GM15510 (cell line): ENCODE results near the gene EHBP1.

ENCODE experiments used
- POLR2A ChIP-seq: IDR thresholded peaks from 3 replicates; pipeline ENCODE4 v1.6.1; 2011; ENCODE audit warnings: borderline replicate concordance; ENCODE audit not compliant: insufficient read length; ENCODE audit errors: extremely low read depth

Gene EHBP1

DNA sequence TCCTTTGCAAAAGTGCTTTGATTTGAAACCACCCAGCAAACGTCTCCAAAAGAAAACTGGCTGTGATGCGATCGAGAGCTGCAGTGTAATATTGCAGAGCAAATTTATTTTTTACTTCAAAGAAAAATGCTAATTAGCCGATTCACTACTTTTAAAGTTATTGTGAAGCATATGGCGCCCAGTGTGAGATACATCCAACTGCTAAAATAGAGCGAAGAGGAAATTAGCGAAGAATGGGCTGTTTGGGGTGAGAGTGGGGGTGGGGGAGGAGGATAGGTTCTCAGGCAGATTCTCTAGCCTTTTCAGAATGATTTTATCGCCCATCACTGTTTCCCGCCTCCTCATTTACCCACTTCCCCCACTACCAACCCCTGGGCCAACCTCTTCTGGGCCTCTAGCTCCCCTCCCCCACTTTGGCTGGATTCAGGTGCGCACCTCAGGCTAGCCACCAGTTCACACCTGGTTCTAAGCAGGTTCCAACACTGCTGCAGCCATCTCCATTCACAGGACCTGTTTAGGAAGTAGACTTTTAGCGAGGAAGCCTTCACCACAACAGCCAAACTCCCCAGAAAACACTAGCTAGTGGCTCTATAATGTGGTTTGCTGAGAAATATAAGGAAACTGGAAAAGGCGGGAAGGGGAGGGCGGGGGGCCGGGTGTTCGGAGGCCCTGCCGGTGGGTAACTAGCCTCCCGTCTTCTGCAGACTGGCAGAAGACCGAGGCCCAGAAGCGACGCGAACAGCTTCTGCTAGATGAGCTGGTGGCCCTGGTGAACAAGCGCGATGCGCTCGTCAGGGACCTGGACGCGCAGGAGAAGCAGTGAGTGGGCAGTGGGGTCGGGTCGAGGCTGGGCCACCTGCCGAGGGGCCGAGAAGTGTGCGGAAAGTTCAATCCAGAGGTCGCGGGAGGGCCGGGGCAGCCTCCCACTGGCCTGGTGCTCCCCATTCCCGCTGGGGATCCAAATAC, 339.1 kb downstream of the EHBP1 start:
- TF ChIP-seq POLR2A, result no peak

DNA sequence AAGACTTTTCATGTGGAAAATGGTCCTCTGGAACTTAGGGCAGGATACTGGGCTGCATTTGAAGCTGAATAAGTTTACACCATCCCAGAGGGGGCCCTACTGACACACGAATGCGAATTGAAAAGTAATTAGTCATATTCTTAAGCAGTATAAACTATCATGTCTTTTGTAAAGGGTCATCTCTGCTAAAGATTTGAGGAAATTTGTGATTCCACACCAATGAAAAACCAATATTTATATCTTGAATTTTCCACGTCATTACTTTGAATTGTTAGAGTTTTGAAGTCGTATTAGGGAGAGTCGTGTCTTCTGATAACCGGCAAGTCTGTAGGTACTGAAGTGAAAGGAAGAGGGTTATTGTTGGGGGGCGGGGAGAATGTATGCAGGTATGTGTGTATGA, 341.0 kb downstream of the EHBP1 start:
- TF ChIP-seq POLR2A, result no peak

DNA sequence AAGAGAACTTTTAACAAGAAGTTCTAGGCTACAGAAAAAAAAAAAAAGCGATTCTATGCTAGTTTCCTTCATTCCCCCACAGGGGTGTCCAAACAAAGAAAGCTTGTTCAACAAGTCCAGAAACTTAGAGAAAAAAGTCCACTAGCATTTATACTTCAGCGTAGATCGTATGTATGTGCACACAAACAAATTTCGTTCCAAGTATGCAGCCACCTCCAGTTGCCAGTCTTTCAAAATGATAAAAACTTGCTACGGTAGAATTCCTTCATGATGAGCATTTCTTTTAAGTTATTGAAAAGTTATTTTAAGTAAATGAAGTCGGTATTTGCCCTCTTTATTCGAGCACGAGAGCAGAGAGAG, 341.4 kb downstream of the EHBP1 start:
- no peak for TF ChIP-seq POLR2A

DNA sequence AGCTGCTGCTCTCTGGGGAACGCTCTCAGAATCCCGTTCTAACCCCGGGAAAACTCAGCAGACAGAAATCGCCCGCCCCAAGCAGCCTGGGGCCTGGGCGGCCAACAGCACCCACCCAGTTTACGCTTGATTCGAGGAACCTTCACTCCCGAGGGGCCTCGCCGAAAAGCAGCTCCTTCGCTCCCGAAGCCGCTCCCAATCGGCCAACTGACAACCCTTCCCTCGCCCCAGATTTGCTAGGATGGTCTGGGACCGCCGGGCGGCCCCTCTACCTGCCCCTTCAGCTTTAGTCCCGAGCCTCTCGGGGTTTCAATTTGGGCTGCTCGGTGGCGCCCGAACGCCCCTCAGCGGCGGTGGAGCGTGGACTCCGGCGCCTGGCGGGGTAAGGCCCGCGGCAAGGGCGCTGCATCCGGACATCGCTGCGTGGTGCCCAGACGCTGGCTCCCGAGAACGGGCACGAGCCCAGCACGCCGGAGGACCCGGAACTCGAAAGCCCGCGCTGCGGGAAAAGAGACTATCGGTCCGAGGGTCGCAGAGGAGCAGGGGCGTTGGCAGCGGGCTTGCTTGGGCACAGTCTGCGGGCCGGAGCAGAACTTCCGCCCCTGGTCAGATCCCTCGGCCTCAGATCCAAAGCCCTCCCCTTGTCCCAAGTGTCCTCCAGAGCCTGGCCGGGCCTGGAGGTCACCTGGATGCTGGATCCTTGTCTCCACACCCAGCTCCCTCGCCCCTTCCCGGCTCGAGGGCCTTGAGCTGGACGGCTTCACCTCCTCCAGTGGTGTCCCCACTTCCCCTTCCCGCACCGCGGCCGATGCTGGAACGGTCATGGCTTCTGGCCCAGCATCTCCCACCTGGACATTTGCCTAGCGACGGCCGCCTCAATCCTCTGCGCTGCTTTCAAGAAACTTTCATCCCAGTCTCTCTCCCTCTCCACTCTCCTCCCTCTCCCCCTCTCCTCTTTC, 342.1 kb downstream of the EHBP1 start:
- no peak for TF ChIP-seq POLR2A

DNA sequence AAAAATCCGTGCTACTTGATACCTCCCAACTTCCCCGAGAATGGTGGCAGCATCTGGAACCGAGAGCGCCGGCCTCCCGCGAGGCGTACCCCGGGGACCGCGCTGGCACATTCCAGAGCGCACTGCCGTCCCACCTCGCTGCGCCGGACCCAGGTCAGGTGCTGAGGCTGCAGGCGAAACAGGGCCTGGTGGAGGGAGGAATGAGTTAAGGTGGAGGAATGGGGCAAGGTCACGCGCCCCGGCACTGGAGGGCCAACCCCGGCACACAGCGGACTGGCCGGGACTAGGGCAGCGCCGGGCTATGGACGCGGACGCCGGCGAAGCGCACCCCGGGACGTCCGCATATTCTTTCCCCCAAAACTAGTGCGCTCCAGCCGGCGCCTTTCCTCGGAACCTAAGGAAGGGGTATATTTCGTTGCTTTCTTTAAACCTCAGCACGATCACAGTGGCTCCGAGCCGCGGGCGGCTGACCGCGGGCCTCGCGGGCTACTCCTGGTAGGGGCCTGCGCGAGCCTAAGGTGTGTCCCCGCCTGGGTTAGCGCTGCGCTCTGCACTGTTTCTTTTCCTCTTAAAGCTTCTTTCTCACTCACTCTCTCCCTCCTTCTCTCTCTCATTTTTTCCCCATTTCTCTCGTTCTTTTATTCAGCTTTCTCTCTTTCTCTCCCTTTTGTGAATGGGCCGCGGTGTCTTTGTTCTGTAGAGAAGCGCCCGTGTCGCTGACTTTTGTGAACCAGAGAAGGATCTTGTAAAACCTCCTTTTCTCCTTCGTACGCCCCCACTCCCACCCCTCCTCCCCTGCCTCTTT, 343.1 kb downstream of the EHBP1 start:
- no peak for TF ChIP-seq POLR2A

DNA sequence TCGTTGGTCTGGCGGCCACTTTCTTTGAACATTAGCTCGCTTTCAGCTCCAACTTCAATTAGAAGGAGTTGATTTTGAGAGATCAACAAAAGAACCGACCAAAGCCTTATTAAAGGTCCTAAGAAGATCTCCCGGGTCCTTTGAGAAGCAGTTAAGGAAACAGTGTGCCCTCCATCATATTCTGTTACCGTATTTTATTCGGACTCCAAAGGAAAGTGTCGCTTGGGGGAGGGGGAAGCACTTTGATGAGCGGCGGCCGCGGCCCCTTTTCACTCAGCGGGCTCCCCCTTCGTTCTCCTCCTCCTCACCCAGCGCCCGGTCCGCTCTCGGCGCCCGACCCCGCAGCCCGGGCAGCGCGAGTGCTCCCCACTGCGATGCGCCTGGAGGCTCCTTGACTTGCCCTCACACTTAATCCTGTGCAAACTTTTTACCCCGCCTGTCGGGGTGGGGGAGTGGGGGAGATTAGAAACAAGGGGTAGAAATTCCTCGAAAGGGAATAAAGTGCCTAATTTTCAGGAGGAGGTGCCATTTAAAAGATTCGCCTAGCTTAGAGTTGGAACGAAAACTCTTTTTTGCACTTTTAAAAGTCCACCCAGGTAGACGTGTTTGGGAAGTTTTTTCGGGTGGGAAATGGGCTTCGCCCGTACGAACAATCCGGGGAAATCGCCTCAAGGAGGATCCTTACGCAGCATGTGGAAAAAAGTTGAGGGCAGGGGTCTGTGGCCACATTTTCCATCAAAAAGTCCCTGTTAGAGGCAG, 343.9 kb downstream of the EHBP1 start:
- no peak for TF ChIP-seq POLR2A

DNA sequence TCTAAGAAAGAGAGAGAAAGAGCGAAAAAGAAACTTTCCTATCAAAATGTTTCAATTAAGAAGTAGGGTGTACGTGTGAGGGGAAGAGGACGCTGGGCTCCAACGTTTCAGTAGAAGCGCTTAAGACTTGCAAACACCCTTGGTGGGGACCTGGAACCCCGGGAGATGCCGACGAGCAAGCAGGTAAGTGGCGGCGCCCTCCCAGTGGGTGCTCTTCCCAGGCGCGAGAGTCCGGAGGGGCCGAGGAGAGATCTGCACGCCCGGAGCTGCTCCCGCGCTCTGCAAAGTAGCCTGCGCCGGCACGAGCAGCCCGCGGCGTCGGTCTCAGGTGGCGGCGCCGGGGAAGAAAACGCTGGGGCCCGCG, 344.4 kb downstream of the EHBP1 start:
- TF ChIP-seq POLR2A, result no peak

DNA sequence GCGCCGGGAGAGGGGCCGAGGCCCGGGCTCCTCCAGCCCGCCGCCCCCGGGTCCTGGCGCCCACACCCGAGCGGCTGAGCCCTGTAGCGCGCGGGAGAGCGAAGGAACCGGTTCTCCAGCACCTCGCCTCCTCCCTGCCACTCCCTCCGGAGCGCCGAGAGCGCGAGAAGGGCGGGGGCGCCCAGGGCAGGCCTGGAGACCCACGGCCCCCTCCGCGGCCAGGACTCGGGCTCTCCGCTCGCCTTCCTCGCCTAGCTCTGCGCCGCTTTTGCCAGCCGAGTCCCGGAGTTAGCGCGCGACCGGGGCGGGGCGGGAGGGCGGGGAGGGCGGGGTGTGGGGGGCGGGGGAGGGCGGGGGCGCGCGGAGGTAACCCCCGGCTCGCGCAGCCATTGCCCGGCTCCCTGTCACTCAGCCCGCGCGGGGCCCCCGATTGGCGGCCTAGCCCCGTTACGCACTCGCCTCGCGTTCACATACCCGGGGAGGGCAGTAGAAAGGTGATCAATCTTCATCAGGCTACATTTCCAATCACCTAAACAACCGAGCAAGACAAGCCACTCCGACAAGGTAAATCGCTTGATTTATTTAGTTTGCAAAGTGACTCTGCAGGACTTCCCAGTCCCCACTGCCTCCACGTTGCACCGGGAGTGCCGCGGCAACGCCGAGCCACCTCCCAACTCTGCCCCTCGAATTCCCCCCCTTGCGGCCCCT, 345.0 kb downstream of the EHBP1 start, which contains the start of gene OTX1:
Gene OTX1, plus strand, starts transcription at position 497 of the 708 bp plus-strand sequence. CDS start 2,161 bp downstream, outside the sequence.
- TF ChIP-seq POLR2A, result no peak

DNA sequence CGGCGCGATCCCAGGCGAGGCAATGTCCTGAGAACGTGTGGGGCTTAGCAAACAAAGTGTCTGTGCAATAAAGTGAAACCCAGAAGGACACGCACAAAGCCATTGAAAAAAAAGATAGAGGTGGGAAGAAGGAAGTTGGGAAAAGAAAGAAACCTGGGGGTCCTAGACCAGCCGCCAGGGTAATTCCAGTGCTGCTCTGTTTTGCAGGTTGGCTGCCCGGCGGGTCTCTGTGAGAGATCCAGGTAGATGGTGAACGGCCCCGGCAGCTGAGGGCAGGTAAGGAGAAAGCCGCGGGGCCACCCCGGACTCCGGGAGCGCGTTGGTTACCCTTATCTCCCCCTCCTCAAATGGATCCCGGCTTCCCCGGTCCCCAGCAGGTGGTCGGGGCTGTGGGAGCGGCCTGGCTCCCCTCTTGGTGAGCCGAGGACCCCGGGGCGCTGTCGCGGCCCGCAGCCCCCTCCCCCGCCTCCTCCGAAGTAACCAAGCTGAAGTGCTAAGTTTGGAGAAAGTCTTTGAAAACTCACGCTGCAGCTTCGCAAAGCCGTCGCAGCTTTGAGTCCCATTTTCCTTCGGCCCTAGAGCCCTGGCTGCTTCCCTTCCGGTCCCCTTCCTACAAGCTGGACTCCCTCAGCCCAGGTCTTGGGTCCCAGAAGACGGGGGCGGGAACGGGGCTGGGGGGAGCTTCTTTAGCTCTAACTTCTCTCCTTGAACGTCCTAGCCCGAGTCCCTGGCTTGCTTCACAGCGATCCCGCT, 345.7 kb downstream of the EHBP1 start:
- no peak for TF ChIP-seq POLR2A

DNA sequence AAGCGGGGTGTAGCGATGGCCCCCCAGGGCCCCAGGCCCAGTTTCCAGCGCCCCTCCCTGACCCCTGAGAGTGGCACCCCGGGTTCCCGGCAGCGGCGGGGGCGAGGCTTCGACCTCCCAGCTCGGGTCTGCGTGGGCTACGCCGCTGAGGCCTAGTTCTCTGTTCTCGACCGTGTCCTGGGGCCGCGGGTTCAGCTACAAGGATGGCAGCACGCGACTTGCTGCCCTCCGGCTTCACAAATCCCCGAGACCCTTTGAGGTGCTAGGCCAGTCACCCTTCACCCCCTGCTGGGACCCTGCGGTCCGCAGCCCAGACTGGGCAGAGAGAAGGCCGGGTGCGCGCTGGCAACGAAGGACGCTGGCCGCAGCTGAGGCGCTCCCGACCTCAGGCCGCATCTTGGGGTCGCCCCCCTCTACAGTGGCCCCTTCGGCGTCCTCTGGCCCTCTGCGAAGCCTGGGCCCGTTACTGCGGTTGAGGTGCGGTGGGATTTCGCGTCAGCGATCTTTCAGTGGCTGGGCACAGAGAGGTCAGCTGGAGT, 346.4 kb downstream of the EHBP1 start:
- TF ChIP-seq POLR2A, result no peak

DNA sequence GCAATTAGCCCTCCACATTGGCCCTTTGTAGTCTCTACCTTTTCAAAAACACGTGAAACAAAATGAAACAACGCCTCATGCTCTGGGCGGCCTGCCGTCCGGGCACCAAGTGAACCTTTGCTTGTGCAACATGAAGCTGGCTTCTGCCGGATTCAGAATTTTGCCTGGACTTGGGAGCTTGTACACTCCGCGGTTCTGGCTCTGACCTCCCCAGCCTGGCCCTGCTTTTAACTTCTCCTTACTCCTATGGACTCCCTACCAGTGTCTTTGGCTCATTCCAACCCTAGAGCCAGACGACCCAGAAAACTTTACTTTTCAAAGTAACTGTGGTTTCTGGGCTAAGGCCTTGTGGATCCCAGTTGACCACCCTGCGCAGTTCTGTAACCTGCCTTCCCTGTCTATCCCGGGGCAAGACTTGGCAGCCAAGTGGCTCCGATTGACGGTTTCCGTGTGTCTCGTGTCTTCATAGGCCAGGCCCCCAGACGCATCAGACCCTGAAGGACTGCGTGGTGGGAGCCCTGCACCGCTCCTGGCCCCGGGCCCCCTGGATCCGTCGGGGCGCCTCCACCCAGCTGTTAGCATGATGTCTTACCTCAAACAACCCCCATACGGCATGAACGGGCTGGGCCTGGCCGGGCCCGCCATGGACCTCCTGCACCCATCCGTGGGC, 347.0 kb downstream of the EHBP1 start:
- TF ChIP-seq POLR2A, result no peak
